T-cell (primary cell): Measurements from ENCODE around the gene PDZK1. TPM values are rescaled to one million over a fixed set of nuclear protein-coding genes. Genes with fewer than 3 reads are reported as not detected.
"Not testable (repeated sequence)": the region's sequence is repeated elsewhere in the genome, so short reads cannot be mapped to it uniquely, and the experiment has no call there.

Source experiments
- ATAC-seq, 4 experiments: fragments of 200-7000 bp in 3 of 4; fragments of 150-1000 bp in 1 of 4; cut with Tn5 transposase; replicated peaks in 1 of 4; 1 replicate in 3 of 4; 2 replicates in 1 of 4; pipeline ENCODE4 v1.10.0; 2021; ENCODE audit warnings: moderate library complexity in 3 of 4, mild to moderate bottlenecking in 2 of 4, moderate number of reproducible peaks in 1 of 4
- CTCF ChIA-PET, 2 donors: fragments of 300-600 bp; sonication (Branson Sonifier 250); formaldehyde crosslinking; loops; one replicate each; lab custom pipeline; 2022; ENCODE audit warnings: antibody characterized with exemption in 2 of 2; lab: Charles Lee
- POLR2A ChIA-PET, 2 donors: fragments of 300-600 bp; sonication (Branson Sonifier 250); formaldehyde crosslinking; loops; one replicate each; lab custom pipeline; 2022; ENCODE audit warnings: antibody characterized with exemption in 2 of 2; lab: Charles Lee
- DNase-seq, 35 experiments: peaks; one replicate each; pipeline versions ENCODE4 v3.0.0 to v3.0.0-alpha.2; 2013 to 2023
- H3K27ac ChIP-seq: one replicate; pipeline ENCODE4 v1.5.1; 2013; ENCODE audit warnings: low read length
- H3K27me3 ChIP-seq, 2 experiments: replicated peaks in 1 of 2; 1 replicate in 1 of 2; 2 replicates in 1 of 2; pipeline versions ENCODE4 v1.6.1 to v1.7.0; 2013; ENCODE audit warnings: low read length in 1 of 2, mixed read lengths in 1 of 2; ENCODE audit not compliant: control insufficient read depth in 2 of 2, insufficient read depth in 2 of 2; ENCODE audit errors: extremely low read depth in 1 of 2
- H3K36me3 ChIP-seq, 2 donors: 1 replicate in 1 of 2; 2 replicates in 1 of 2; pipeline versions ENCODE4 v1.6.1 to v1.7.0; 2013; ENCODE audit warnings: low read length in 1 of 2; ENCODE audit not compliant: control insufficient read depth in 2 of 2, insufficient read depth in 1 of 2; ENCODE audit errors: extremely low read depth in 1 of 2
- H3K4me1 ChIP-seq, 2 experiments: 1 replicate in 1 of 2; 2 replicates in 1 of 2; pipeline versions ENCODE4 v1.6.1 to v1.7.0; 2013; ENCODE audit warnings: low read length in 2 of 2, mixed read lengths in 1 of 2; ENCODE audit not compliant: insufficient read depth in 2 of 2, control insufficient read depth in 1 of 2; ENCODE audit errors: extremely low read depth in 1 of 2
- H3K4me3 ChIP-seq, 2 donors: 1 replicate in 1 of 2; 2 replicates in 1 of 2; pipeline versions ENCODE4 v1.5.1 to v1.7.0; 2013; ENCODE audit warnings: mild to moderate bottlenecking in 2 of 2, low read length in 1 of 2, moderate library complexity in 1 of 2; ENCODE audit not compliant: control insufficient read depth in 1 of 2; ENCODE audit errors: extremely low read depth in 1 of 2
- H3K9me3 ChIP-seq: 2 replicates; pipeline ENCODE4 v1.7.0; 2013
- H3K27ac Mint-ChIP-seq, 2 donors: one replicate each; pipeline ENCODE4 v1.8.0; 2020 to 2021; ENCODE audit warnings: mild to moderate bottlenecking in 2 of 2, mixed read lengths in 2 of 2
- H3K27me3 Mint-ChIP-seq, 2 donors: one replicate each; pipeline ENCODE4 v1.8.0; 2021 to 2022; ENCODE audit warnings: mixed read lengths in 2 of 2
- H3K36me3 Mint-ChIP-seq: one replicate; pipeline ENCODE4 v1.8.0; 2021; ENCODE audit warnings: mixed read lengths
- H3K4me1 Mint-ChIP-seq, 3 donors: one replicate each; pipeline ENCODE4 v1.8.0; 2020 to 2022; ENCODE audit warnings: mixed read lengths in 3 of 3, mild to moderate bottlenecking in 1 of 3
- H3K4me3 Mint-ChIP-seq, 3 donors: one replicate each; pipeline ENCODE4 v1.8.0; 2020 to 2022; ENCODE audit warnings: mild to moderate bottlenecking in 3 of 3, mixed read lengths in 3 of 3, moderate library complexity in 3 of 3
- H3K9me3 Mint-ChIP-seq, 3 donors: one replicate each; pipeline ENCODE4 v1.8.0; 2020 to 2022; ENCODE audit warnings: mixed read lengths in 3 of 3
- WGBS: methylation state at CpG from one replicate; pipeline ENCODE4 v1.1.5; 2013; ENCODE audit warnings: missing lambda C conversion rate; ENCODE audit not compliant: insufficient coverage; 5-methylcytosine and 5-hydroxymethylcytosine counted together
- total RNA-seq, 35 experiments: library from RNA in 6 of 35; stranded (reverse) in 6 of 35; fragments of 120-200 nt in 1 of 35; gene quantifications; one replicate each; pipeline versions ENCODE4 v1.2.1 to v1.2.4 and lab custom pipeline; 2013 to 2026

Gene PDZK1
- total RNA-seq, 5 donors from 2014 or later (not counting 1 experiment from before 2014, with no cell fraction given), result 0.39 TPM; not detected in 4

DNA sequence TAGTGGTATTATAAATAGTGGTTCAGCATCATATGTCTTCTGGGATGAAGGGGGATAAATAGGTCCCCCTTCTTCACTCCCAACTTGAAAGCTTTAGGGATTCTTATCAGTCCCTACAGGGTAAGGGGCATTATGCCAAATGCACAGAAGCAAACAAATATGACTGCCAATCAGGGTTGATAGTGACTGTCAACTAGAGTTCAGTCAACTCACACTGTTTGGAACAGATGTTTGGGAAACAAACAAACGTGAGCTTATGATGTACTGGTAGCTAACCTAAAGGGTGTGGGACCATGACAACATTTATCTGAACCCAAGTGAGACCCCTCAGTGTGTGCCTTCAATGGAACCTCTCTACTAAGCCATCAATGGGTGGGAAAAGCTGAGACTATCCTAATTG lies 34.0 kb downstream of the PDZK1 start:
- H3K4me3 Mint-ChIP-seq, H3K27me3 Mint-ChIP-seq, H3K27ac ChIP-seq, H3K9me3 ChIP-seq, CTCF ChIA-PET, H3K4me1 ChIP-seq, H3K27me3 ChIP-seq, ATAC-seq, POLR2A ChIA-PET, DNase-seq, H3K4me3 ChIP-seq, H3K27ac Mint-ChIP-seq, H3K9me3 Mint-ChIP-seq, H3K36me3 ChIP-seq: not testable (repeated sequence)
- WGBS, result no CpG with 5 or more reads among the region's 1 CpG
- Mint-ChIP-seq H3K4me1 (peaks cover 9 to 12% (median 10%) of the 10 kb centered on the region in 3 donors), H3K36me3 (peaks cover 11% of the 10 kb centered on the region)

DNA sequence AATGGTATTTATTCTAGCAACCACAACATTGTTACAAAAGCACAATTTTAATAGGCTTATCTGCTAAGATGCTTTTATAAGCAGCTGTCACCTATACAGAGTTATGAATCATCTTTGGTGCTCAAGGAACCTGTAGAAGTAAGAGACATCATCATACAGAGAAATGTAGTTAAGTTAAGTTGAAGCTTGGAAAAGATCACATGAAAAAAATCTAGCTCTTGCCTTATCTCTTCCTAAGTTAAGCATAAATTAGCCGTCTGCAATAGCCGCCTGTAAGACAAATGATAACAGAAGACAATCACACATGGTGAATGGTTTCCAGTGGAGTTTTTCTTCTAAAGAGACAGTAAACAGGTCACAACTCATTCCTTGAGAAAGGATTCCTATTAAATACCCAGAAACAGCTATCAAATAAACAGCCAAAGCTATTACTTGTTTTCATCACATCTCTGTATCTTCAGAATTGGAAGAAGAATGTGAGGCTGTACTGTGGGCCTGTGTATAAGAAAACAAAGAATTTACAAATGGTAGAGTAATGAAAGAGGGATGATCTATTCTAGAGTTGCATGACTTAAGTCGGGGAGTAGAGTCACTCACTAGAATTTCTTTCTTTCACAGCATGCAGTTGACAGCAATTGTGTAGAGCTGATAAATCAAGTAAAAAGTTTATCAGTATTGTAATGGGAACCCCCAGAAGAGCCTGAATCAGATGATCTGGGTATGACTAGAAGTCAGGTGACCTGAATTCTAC lies 36.0 kb downstream of the PDZK1 start:
- H3K27me3 Mint-ChIP-seq, ATAC-seq, H3K36me3 ChIP-seq, H3K9me3 ChIP-seq, CTCF ChIA-PET, DNase-seq, H3K4me3 ChIP-seq, POLR2A ChIA-PET, H3K27ac Mint-ChIP-seq, H3K4me1 ChIP-seq, H3K4me3 Mint-ChIP-seq, H3K27ac ChIP-seq, H3K9me3 Mint-ChIP-seq, H3K27me3 ChIP-seq: not testable (repeated sequence)
- WGBS, result no CpG with 5 or more reads among the region's 3 CpGs
- Mint-ChIP-seq H3K4me1 (peaks cover 9 to 13% (median 10%) of the 10 kb centered on the region in 3 donors), H3K36me3 (peaks cover 16% of the 10 kb centered on the region)

DNA sequence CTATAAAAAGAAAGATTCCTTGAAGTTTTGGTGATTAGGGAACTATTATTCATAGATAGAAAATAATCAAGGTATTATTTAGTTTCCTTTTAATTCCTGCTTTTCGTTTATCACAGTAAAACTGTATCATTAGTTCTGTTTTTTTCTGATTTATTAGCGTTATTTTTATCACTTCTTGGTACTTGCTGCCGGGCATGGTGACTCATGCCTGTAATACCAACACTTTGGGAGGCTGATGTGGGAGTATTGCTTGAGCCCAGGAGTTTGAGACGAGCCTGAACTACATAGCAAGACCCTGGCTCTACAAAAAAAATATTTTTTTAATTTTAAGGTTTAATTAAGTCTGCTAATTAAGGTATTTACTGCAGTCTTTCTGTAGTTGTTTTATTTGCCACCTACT lies 42.2 kb downstream of the PDZK1 start:
- H3K9me3 ChIP-seq, H3K4me1 Mint-ChIP-seq, H3K36me3 ChIP-seq, H3K4me3 Mint-ChIP-seq, H3K27me3 Mint-ChIP-seq, H3K9me3 Mint-ChIP-seq, H3K27ac Mint-ChIP-seq, H3K4me3 ChIP-seq, DNase-seq, H3K4me1 ChIP-seq, POLR2A ChIA-PET, ATAC-seq, H3K27ac ChIP-seq, H3K27me3 ChIP-seq, CTCF ChIA-PET: not testable (repeated sequence)
- WGBS, result no CpG with 5 or more reads among the region's 4 CpGs
- peaks cover 15% of the 10 kb centered on the region for H3K36me3 Mint-ChIP-seq

DNA sequence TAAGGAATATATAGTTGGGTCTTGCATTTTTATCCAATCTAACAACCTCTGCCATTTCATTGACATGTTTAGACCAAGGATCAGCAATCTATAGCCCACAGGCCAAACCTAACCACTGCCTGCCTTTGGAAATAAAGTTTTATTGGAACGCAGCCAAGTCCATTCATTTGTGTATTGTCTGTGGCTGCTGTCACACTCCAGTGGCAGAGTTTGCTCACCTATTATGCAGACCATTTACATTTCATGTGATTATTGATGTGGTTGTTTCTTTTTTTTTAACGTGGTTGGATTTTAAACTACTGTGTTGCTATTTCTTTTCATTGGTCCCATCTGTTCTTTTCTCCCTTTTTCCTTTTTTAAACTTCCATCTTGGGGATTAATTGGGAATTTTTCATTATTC lies 44.7 kb downstream of the PDZK1 start:
- H3K27me3 ChIP-seq, H3K27ac ChIP-seq, CTCF ChIA-PET, H3K9me3 ChIP-seq, H3K4me1 ChIP-seq, H3K4me1 Mint-ChIP-seq, POLR2A ChIA-PET, H3K27me3 Mint-ChIP-seq, H3K4me3 Mint-ChIP-seq, H3K36me3 ChIP-seq, H3K4me3 ChIP-seq, H3K9me3 Mint-ChIP-seq, H3K27ac Mint-ChIP-seq, DNase-seq, ATAC-seq: not testable (repeated sequence)
- peaks cover 15% of the 10 kb centered on the region for H3K36me3 Mint-ChIP-seq
- no CpG with 5 or more reads among the region's 2 CpGs for WGBS

DNA sequence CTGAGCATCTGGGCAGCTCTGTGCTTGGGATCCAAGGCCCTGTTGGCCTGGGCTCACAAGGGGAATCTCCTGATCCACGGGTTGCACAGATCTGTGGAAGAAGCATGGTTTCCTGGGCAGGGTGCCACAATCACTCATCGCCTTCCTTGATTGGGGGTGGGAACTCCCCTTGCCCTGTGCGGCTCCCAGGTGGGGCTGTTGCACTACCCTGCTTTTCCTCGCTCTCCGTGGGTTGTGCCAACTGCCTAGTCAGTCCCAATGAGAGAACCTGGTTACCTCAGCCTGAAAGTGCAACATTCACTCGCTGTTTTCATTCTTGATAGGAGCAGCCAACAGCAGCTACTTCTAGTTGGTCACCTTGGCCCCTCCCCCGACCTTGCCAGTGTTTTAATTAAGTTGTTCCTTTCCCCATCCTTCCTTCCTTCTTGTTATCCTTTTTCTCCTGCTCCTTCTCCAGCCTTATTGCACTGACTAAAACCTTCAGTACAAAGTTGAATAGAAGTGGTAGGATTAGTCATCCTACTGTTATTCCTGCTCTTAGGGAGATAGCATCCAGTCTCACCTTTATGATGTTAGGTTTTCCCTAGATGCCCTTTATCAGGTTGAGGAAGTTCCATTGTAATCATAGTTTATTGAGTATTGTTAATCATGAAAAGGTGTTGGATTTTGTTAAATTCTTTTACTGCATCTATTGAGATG lies 50.8 kb downstream of the PDZK1 start:
- H3K27me3 Mint-ChIP-seq, H3K9me3 Mint-ChIP-seq, H3K4me3 ChIP-seq, H3K4me1 Mint-ChIP-seq, H3K36me3 ChIP-seq, ATAC-seq, DNase-seq, POLR2A ChIA-PET, H3K9me3 ChIP-seq, H3K27ac ChIP-seq, H3K4me3 Mint-ChIP-seq, H3K27ac Mint-ChIP-seq, H3K4me1 ChIP-seq, H3K27me3 ChIP-seq, CTCF ChIA-PET: not testable (repeated sequence)
- H3K36me3 Mint-ChIP-seq, result peaks cover 20% of the 10 kb centered on the region
- no CpG with 5 or more reads among the region's 7 CpGs for WGBS

DNA sequence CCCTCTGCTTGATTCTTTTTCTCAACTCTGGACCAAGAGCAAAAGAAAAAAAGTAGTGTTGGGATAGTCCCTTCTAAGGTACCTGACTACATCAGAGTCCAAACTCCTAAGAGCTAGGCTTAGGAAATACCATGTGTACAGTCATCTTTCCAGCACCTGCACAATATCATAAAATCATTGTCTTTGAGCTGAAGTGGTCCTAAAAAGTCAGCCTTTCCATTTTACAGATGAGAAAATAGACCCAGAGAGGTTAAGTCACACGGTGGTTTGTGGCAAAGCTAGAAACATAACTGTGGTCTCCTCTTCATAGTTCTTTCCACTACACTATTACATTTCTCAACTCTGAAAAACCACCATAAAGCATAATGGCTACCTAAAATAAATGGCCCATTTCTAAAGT lies 63.2 kb downstream of the PDZK1 start:
- H3K27ac Mint-ChIP-seq, H3K27ac ChIP-seq, POLR2A ChIA-PET, CTCF ChIA-PET, H3K9me3 Mint-ChIP-seq, H3K27me3 ChIP-seq, H3K4me1 ChIP-seq, H3K4me1 Mint-ChIP-seq, H3K36me3 Mint-ChIP-seq, H3K9me3 ChIP-seq, H3K27me3 Mint-ChIP-seq, DNase-seq, H3K4me3 Mint-ChIP-seq, H3K4me3 ChIP-seq, H3K36me3 ChIP-seq: not testable (repeated sequence)
- peak in 1 of 4 experiments; percentile 17 for ATAC-seq
- no CpG with 5 or more reads among the region's 1 CpG for WGBS
